Tibial nerve (tissue), 4 donors: ENCODE data around the gene HOXA3. TPM values are rescaled to one million over a fixed set of nuclear protein-coding genes. Genes with fewer than 3 reads are reported as not detected.

Experiments
- DNase-seq, 2 donors: peaks; one replicate each; pipeline ENCODE4 v3.0.0-alpha.2; 2019; ENCODE audit warnings: low spot score in 2 of 2
- H3K27ac ChIP-seq, 4 donors: fragments of 200-600 bp; sonication (generic) in 3 of 4; one replicate each; pipeline ENCODE4 v1.5.1; 2017 to 2019; ENCODE audit warnings: mild to moderate bottlenecking in 1 of 4
- H3K27me3 ChIP-seq, 2 donors: fragments of 200-600 bp; sonication (generic) in 1 of 2; one replicate each; pipeline versions ENCODE4 v1.5.1 to v1.6.0; 2017 to 2019
- H3K36me3 ChIP-seq, 3 donors: fragments of 200-600 bp; sonication (generic); one replicate each; pipeline ENCODE4 v1.5.1; 2018 to 2019
- H3K4me1 ChIP-seq, 4 donors: fragments of 200-600 bp; sonication (generic) in 3 of 4; one replicate each; pipeline ENCODE4 v1.5.1; 2017 to 2019
- H3K4me3 ChIP-seq, 4 donors: fragments of 200-600 bp; sonication (generic) in 3 of 4; one replicate each; pipeline ENCODE4 v1.5.1; 2017 to 2019; ENCODE audit warnings: mild to moderate bottlenecking in 1 of 4, moderate library complexity in 1 of 4
- H3K9me3 ChIP-seq, 4 donors: fragments of 200-600 bp; sonication (generic) in 3 of 4; one replicate each; pipeline ENCODE4 v1.5.1; 2017 to 2019
- CTCF ChIP-seq, 5 experiments: fragments of 200-600 bp in 3 of 5; fragments of 450-650 bp in 2 of 5; sonication (generic) in 3 of 5; IDR thresholded peaks; one replicate each; pipeline ENCODE4 v1.5.1; 2016 to 2019; ENCODE audit warnings: antibody characterized with exemption in 5 of 5, mild to moderate bottlenecking in 3 of 5, moderate library complexity in 2 of 5
- EP300 ChIP-seq, 2 donors: sonication (generic); formaldehyde crosslinking; IDR thresholded peaks; one replicate each; pipeline ENCODE4 v1.6.1; 2017; ENCODE audit warnings: antibody characterized with exemption in 2 of 2, mild to moderate bottlenecking in 1 of 2
- POLR2A ChIP-seq, 2 donors: fragments of 450-650 bp; IDR thresholded peaks; one replicate each; pipeline ENCODE4 v1.6.1; 2017; ENCODE audit warnings: antibody characterized with exemption in 2 of 2, mild to moderate bottlenecking in 2 of 2, moderate library complexity in 2 of 2
- WGBS, 2 donors: methylation state at CpG; one replicate each; pipeline ENCODE4 v1.1.5; 2018; 5-methylcytosine and 5-hydroxymethylcytosine counted together
- total RNA-seq, 4 donors: library from RNA; depleted of rRNA; stranded (reverse); fragments of >200 nt; gene quantifications; one replicate each; pipeline ENCODE4 v1.1.0, GENCODE V29; 2016

HOXA3 gene
- total RNA-seq, 4 donors from 2014 or later: 7.0 to 18.8 (median 8.7) TPM

GRCh38 chr7:27155816-27156507, 3.6 kb upstream of the HOXA3 start:
- Histone ChIP-seq H3K27me3 (peaks cover 0 to 97% of the 10 kb centered on the region in 2 donors), H3K27ac (peak overlapping the region; percentile 54 to 88 (median 82))
- 1 to 5% methylated on average over 6 to 52 of the region's 63 CpGs for WGBS, 2 donors

GRCh38 chr7:27154901-27155815, 2.8 kb upstream of the HOXA3 start:
- no peaks in the 10 kb centered on the region for H3K9me3 ChIP-seq
- WGBS, 2 donors: 29 to 57% methylated on average over 47 to 48 of the region's 48 CpGs
- H3K27ac ChIP-seq: peak overlapping the region in 3 of 4 donors; percentile 81 to 88 (median 82)
- peaks cover 0 to 65% (median 19%) of the 10 kb centered on the region in 4 donors for H3K4me1 ChIP-seq
- H3K4me3 ChIP-seq: peak overlapping the region; percentile 52 to 71 (median 60)
- no peak for TF ChIP-seq EP300 (IDR thresholded peaks at IDR 0.05)
- no peak for TF ChIP-seq CTCF (IDR thresholded peaks at IDR 0.05)
- no peak for TF ChIP-seq POLR2A (IDR thresholded peaks at IDR 0.05)
- no peaks in the 10 kb centered on the region for H3K36me3 ChIP-seq
- H3K27me3 ChIP-seq: peaks cover 0 to 97% of the 10 kb centered on the region in 2 donors
- no peak for DNase-seq

More at GRCh38 chr7:27155816-27156507, 3.6 kb upstream of the HOXA3 start:
- Histone ChIP-seq H3K4me3 (peak overlapping the region; percentile 52 to 71 (median 60)), H3K9me3 (no peaks in the 10 kb centered on the region), H3K4me1 (peaks cover 0 to 66% (median 21%) of the 10 kb centered on the region in 4 donors), H3K36me3 (no peaks in the 10 kb centered on the region)
- TF ChIP-seq POLR2A (IDR thresholded peaks at IDR 0.05) (no peak), CTCF (IDR thresholded peaks at IDR 0.05) (no peak), EP300 (IDR thresholded peaks at IDR 0.05) (no peak)
- no peak for DNase-seq

GRCh38 chr7:27154369-27154768, 2.0 kb upstream of the HOXA3 start:
- DNase-seq: no peak
- H3K9me3 ChIP-seq: no peaks in the 10 kb centered on the region
- no peaks in the 10 kb centered on the region for H3K36me3 ChIP-seq
- peaks cover 0 to 97% of the 10 kb centered on the region in 2 donors for H3K27me3 ChIP-seq
- WGBS, 2 donors: 81 to 91% methylated on average over 10 of the region's 10 CpGs
- H3K4me1 ChIP-seq: peaks cover 0 to 70% (median 18%) of the 10 kb centered on the region in 4 donors
- H3K27ac ChIP-seq: peak overlapping the region in 2 of 4 donors; percentile 19 to 88
- no peak overlapping the region for H3K4me3 ChIP-seq
- TF ChIP-seq CTCF (IDR thresholded peaks at IDR 0.05) (no peak), EP300 (IDR thresholded peaks at IDR 0.05) (no peak), POLR2A (IDR thresholded peaks at IDR 0.05) (no peak)

- 86 to 87% methylated on average over 3 of the region's 3 CpGs for WGBS, 2 donors
- no peak overlapping the region for H3K4me3 ChIP-seq
- no peaks in the 10 kb centered on the region for H3K36me3 ChIP-seq
- DNase-seq: no peak
- H3K27ac ChIP-seq: peak overlapping the region in 3 of 4 donors; percentile 87 to 88 (median 88)
- TF ChIP-seq EP300 (IDR thresholded peaks at IDR 0.05): no peak
- TF ChIP-seq POLR2A (IDR thresholded peaks at IDR 0.05): no peak
- no peak for TF ChIP-seq CTCF (IDR thresholded peaks at IDR 0.05)
- peaks cover 0 to 72% (median 18%) of the 10 kb centered on the region in 4 donors for H3K4me1 ChIP-seq
- H3K27me3 ChIP-seq: peaks cover 0 to 97% of the 10 kb centered on the region in 2 donors
- H3K9me3 ChIP-seq: no peaks in the 10 kb centered on the region
These were observed 1.1 kb upstream of the HOXA3 start for GRCh38 chr7:27153526-27153925.
